ENCODE results near the gene OFD1.

OFD1 gene

GRCh38 chrX:13786048-13786447 is 51.5 kb downstream of the OFD1 start:
- H3K4me3 ChIP-seq (ENCODE audit: low read length in 2 of 2) = no peak overlapping the region
- H3K27me3 ChIP-seq (ENCODE audit: control insufficient read depth in 2 of 2, insufficient read depth in 2 of 2, low read length in 2 of 2) = peaks cover 5 to 6% of the 10 kb centered on the region in 2 donors
- no peak overlapping the region for H3K27ac ChIP-seq (ENCODE audit: low read depth in 2 of 2, low read length in 2 of 2)
- H3K36me3 ChIP-seq (ENCODE audit: control insufficient read depth in 2 of 2, insufficient read depth in 2 of 2, low read length in 2 of 2) = no peaks in the 10 kb centered on the region
- no peaks in the 10 kb centered on the region for H3K4me1 ChIP-seq (ENCODE audit: control insufficient read depth in 2 of 2, insufficient read depth in 2 of 2, low read length in 2 of 2)
- H3K9me3 ChIP-seq (ENCODE audit: control insufficient read depth in 2 of 2, low read length in 2 of 2) = no peaks in the 10 kb centered on the region
- H3K9ac ChIP-seq (ENCODE audit: low read depth in 1 of 2, low read length in 2 of 2) = no peak overlapping the region

GRCh38 chrX:13790206-13791131 is 55.9 kb downstream of the OFD1 start:
- Histone ChIP-seq H3K27ac (ENCODE audit: low read depth in 2 of 2, low read length in 2 of 2) (no peak overlapping the region), H3K36me3 (ENCODE audit: control insufficient read depth in 2 of 2, insufficient read depth in 2 of 2, low read length in 2 of 2) (no peaks in the 10 kb centered on the region), H3K4me3 (ENCODE audit: low read length in 2 of 2) (no peak overlapping the region), H3K27me3 (ENCODE audit: control insufficient read depth in 2 of 2, insufficient read depth in 2 of 2, low read length in 2 of 2) (peaks cover 4 to 9% of the 10 kb centered on the region in 2 donors), H3K4me1 (ENCODE audit: control insufficient read depth in 2 of 2, insufficient read depth in 2 of 2, low read length in 2 of 2) (no peaks in the 10 kb centered on the region), H3K9me3 (ENCODE audit: control insufficient read depth in 2 of 2, low read length in 2 of 2) (no peaks in the 10 kb centered on the region), H3K9ac (ENCODE audit: low read depth in 1 of 2, low read length in 2 of 2) (no peak overlapping the region)

- no peaks in the 10 kb centered on the region for H3K36me3 ChIP-seq (ENCODE audit: control insufficient read depth in 2 of 2, insufficient read depth in 2 of 2, low read length in 2 of 2)
- H3K27me3 ChIP-seq (ENCODE audit: control insufficient read depth in 2 of 2, insufficient read depth in 2 of 2, low read length in 2 of 2) = peaks cover 4 to 9% of the 10 kb centered on the region in 2 donors
- no peak overlapping the region for H3K27ac ChIP-seq (ENCODE audit: low read depth in 2 of 2, low read length in 2 of 2)
- H3K4me3 ChIP-seq (ENCODE audit: low read length in 2 of 2) = no peak overlapping the region
- H3K4me1 ChIP-seq (ENCODE audit: control insufficient read depth in 2 of 2, insufficient read depth in 2 of 2, low read length in 2 of 2) = no peaks in the 10 kb centered on the region
- no peaks in the 10 kb centered on the region for H3K9me3 ChIP-seq (ENCODE audit: control insufficient read depth in 2 of 2, low read length in 2 of 2)
- no peak overlapping the region for H3K9ac ChIP-seq (ENCODE audit: low read depth in 1 of 2, low read length in 2 of 2)
Measured at GRCh38 chrX:13791145-13791544, 56.6 kb downstream of the OFD1 start.

- Histone ChIP-seq H3K36me3 (ENCODE audit: control insufficient read depth in 2 of 2, insufficient read depth in 2 of 2, low read length in 2 of 2) (no peaks in the 10 kb centered on the region), H3K4me3 (ENCODE audit: low read length in 2 of 2) (no peak overlapping the region), H3K9ac (ENCODE audit: low read depth in 1 of 2, low read length in 2 of 2) (no peak overlapping the region), H3K4me1 (ENCODE audit: control insufficient read depth in 2 of 2, insufficient read depth in 2 of 2, low read length in 2 of 2) (no peaks in the 10 kb centered on the region), H3K9me3 (ENCODE audit: control insufficient read depth in 2 of 2, low read length in 2 of 2) (no peaks in the 10 kb centered on the region), H3K27me3 (ENCODE audit: control insufficient read depth in 2 of 2, insufficient read depth in 2 of 2, low read length in 2 of 2) (peaks cover 4 to 9% of the 10 kb centered on the region in 2 donors), H3K27ac (ENCODE audit: low read depth in 2 of 2, low read length in 2 of 2) (no peak overlapping the region)
Measured at GRCh38 chrX:13791559-13791958, 57.0 kb downstream of the OFD1 start.

- H3K9ac ChIP-seq (ENCODE audit: low read depth in 1 of 2, low read length in 2 of 2) = no peak overlapping the region
- no peaks in the 10 kb centered on the region for H3K9me3 ChIP-seq (ENCODE audit: control insufficient read depth in 2 of 2, low read length in 2 of 2)
- H3K36me3 ChIP-seq (ENCODE audit: control insufficient read depth in 2 of 2, insufficient read depth in 2 of 2, low read length in 2 of 2) = no peaks in the 10 kb centered on the region
- no peak overlapping the region for H3K27ac ChIP-seq (ENCODE audit: low read depth in 2 of 2, low read length in 2 of 2)
- H3K4me1 ChIP-seq (ENCODE audit: control insufficient read depth in 2 of 2, insufficient read depth in 2 of 2, low read length in 2 of 2) = no peaks in the 10 kb centered on the region
- H3K4me3 ChIP-seq (ENCODE audit: low read length in 2 of 2) = no peak overlapping the region
- H3K27me3 ChIP-seq (ENCODE audit: control insufficient read depth in 2 of 2, insufficient read depth in 2 of 2, low read length in 2 of 2) = peaks cover 8 to 24% of the 10 kb centered on the region in 2 donors
Measured at GRCh38 chrX:13793897-13794296, 59.3 kb downstream of the OFD1 start.

- H3K27ac ChIP-seq (ENCODE audit: low read depth in 2 of 2, low read length in 2 of 2) = no peak overlapping the region
- H3K4me3 ChIP-seq (ENCODE audit: low read length in 2 of 2) = no peak overlapping the region
- no peaks in the 10 kb centered on the region for H3K9me3 ChIP-seq (ENCODE audit: control insufficient read depth in 2 of 2, low read length in 2 of 2)
- H3K9ac ChIP-seq (ENCODE audit: low read depth in 1 of 2, low read length in 2 of 2) = no peak overlapping the region
- peaks cover 9 to 24% of the 10 kb centered on the region in 2 donors for H3K27me3 ChIP-seq (ENCODE audit: control insufficient read depth in 2 of 2, insufficient read depth in 2 of 2, low read length in 2 of 2)
- H3K36me3 ChIP-seq (ENCODE audit: control insufficient read depth in 2 of 2, insufficient read depth in 2 of 2, low read length in 2 of 2) = no peaks in the 10 kb centered on the region
- H3K4me1 ChIP-seq (ENCODE audit: control insufficient read depth in 2 of 2, insufficient read depth in 2 of 2, low read length in 2 of 2) = no peaks in the 10 kb centered on the region
Measured at GRCh38 chrX:13794417-13794816, 59.9 kb downstream of the OFD1 start.

GRCh38 chrX:13797512-13797911 is 63.0 kb downstream of the OFD1 start:
- no peak overlapping the region for H3K4me3 ChIP-seq (ENCODE audit: low read length in 2 of 2)
- peaks cover 14 to 21% of the 10 kb centered on the region in 2 donors for H3K27me3 ChIP-seq (ENCODE audit: control insufficient read depth in 2 of 2, insufficient read depth in 2 of 2, low read length in 2 of 2)
- no peak overlapping the region for H3K9ac ChIP-seq (ENCODE audit: low read depth in 1 of 2, low read length in 2 of 2)
- no peaks in the 10 kb centered on the region for H3K9me3 ChIP-seq (ENCODE audit: control insufficient read depth in 2 of 2, low read length in 2 of 2)
- H3K27ac ChIP-seq (ENCODE audit: low read depth in 2 of 2, low read length in 2 of 2) = no peak overlapping the region
- H3K4me1 ChIP-seq (ENCODE audit: control insufficient read depth in 2 of 2, insufficient read depth in 2 of 2, low read length in 2 of 2) = no peaks in the 10 kb centered on the region
- no peaks in the 10 kb centered on the region for H3K36me3 ChIP-seq (ENCODE audit: control insufficient read depth in 2 of 2, insufficient read depth in 2 of 2, low read length in 2 of 2)

- Histone ChIP-seq H3K27me3 (ENCODE audit: control insufficient read depth in 2 of 2, insufficient read depth in 2 of 2, low read length in 2 of 2) (peaks cover 17 to 21% of the 10 kb centered on the region in 2 donors), H3K36me3 (ENCODE audit: control insufficient read depth in 2 of 2, insufficient read depth in 2 of 2, low read length in 2 of 2) (no peaks in the 10 kb centered on the region), H3K4me3 (ENCODE audit: low read length in 2 of 2) (no peak overlapping the region), H3K27ac (ENCODE audit: low read depth in 2 of 2, low read length in 2 of 2) (no peak overlapping the region), H3K9ac (ENCODE audit: low read depth in 1 of 2, low read length in 2 of 2) (no peak overlapping the region), H3K4me1 (ENCODE audit: control insufficient read depth in 2 of 2, insufficient read depth in 2 of 2, low read length in 2 of 2) (no peaks in the 10 kb centered on the region), H3K9me3 (ENCODE audit: control insufficient read depth in 2 of 2, low read length in 2 of 2) (no peaks in the 10 kb centered on the region)
Measured at GRCh38 chrX:13798184-13798583, 63.6 kb downstream of the OFD1 start.

GRCh38 chrX:13803116-13803515 is 68.6 kb downstream of the OFD1 start:
- Histone ChIP-seq H3K9me3 (ENCODE audit: control insufficient read depth in 2 of 2, low read length in 2 of 2) (no peaks in the 10 kb centered on the region), H3K27me3 (ENCODE audit: control insufficient read depth in 2 of 2, insufficient read depth in 2 of 2, low read length in 2 of 2) (peaks cover 9 to 16% of the 10 kb centered on the region in 2 donors), H3K4me1 (ENCODE audit: control insufficient read depth in 2 of 2, insufficient read depth in 2 of 2, low read length in 2 of 2) (no peaks in the 10 kb centered on the region), H3K36me3 (ENCODE audit: control insufficient read depth in 2 of 2, insufficient read depth in 2 of 2, low read length in 2 of 2) (no peaks in the 10 kb centered on the region), H3K9ac (ENCODE audit: low read depth in 1 of 2, low read length in 2 of 2) (no peak overlapping the region), H3K27ac (ENCODE audit: low read depth in 2 of 2, low read length in 2 of 2) (no peak overlapping the region), H3K4me3 (ENCODE audit: low read length in 2 of 2) (no peak overlapping the region)

- H3K9me3 ChIP-seq (ENCODE audit: control insufficient read depth in 2 of 2, low read length in 2 of 2) = no peaks in the 10 kb centered on the region
- H3K27me3 ChIP-seq (ENCODE audit: control insufficient read depth in 2 of 2, insufficient read depth in 2 of 2, low read length in 2 of 2) = peaks cover 5 to 12% of the 10 kb centered on the region in 2 donors
- no peaks in the 10 kb centered on the region for H3K36me3 ChIP-seq (ENCODE audit: control insufficient read depth in 2 of 2, insufficient read depth in 2 of 2, low read length in 2 of 2)
- no peak overlapping the region for H3K4me3 ChIP-seq (ENCODE audit: low read length in 2 of 2)
- no peaks in the 10 kb centered on the region for H3K4me1 ChIP-seq (ENCODE audit: control insufficient read depth in 2 of 2, insufficient read depth in 2 of 2, low read length in 2 of 2)
- no peak overlapping the region for H3K27ac ChIP-seq (ENCODE audit: low read depth in 2 of 2, low read length in 2 of 2)
- H3K9ac ChIP-seq (ENCODE audit: low read depth in 1 of 2, low read length in 2 of 2) = no peak overlapping the region
Measured at GRCh38 chrX:13805241-13805640, 70.7 kb downstream of the OFD1 start.

All from mucosa of rectum (tissue), 2 donors.